WTC11 (cell line): Measurements from ENCODE around the gene ANKRD18B.
"Not testable (repeated sequence)": the region's sequence is repeated elsewhere in the genome, so short reads cannot be mapped to it uniquely, and the experiment has no call there.

Experiments used
- MYBL2 ChIP-seq: sonication (generic); formaldehyde crosslinking; IDR thresholded peaks from 2 replicates; pipeline ENCODE4 v1.8.1; 2023; ENCODE audit warnings: mild to moderate bottlenecking, moderate library complexity, missing genetic modification reagents
- PRRX2 ChIP-seq: fragments of 250-450 bp; sonication (Bioruptor Pico); IDR thresholded peaks from 2 replicates; pipeline ENCODE4 v1.8.0; 2021; ENCODE audit warnings: mild to moderate bottlenecking
- SP1 ChIP-seq: sonication (generic); formaldehyde crosslinking; conservative IDR thresholded peaks from 2 replicates; pipeline ENCODE4 v1.8.1; 2022; ENCODE audit warnings: missing genetic modification reagents
- TEAD4 ChIP-seq: sonication (generic); formaldehyde crosslinking; IDR thresholded peaks from 2 replicates; pipeline ENCODE4 v1.8.0; 2022; ENCODE audit warnings: mild to moderate bottlenecking, missing genetic modification reagents
- ZNF121 ChIP-seq: sonication (generic); formaldehyde crosslinking; IDR thresholded peaks from 2 replicates; pipeline ENCODE4 v1.8.0; 2023; ENCODE audit warnings: missing genetic modification reagents
- TF ChIP-seq, protein P1 (sequence below): sonication (generic); formaldehyde crosslinking; IDR thresholded peaks from 2 replicates; pipeline ENCODE4 v1.8.0; 2023; ENCODE audit warnings: mild to moderate bottlenecking, missing genetic modification reagents
- TF ChIP-seq, protein P2 (sequence below): fragments of 200-600 bp; IDR thresholded peaks from 2 replicates; pipeline ENCODE4 v1.8.0; 2022; ENCODE audit warnings: antibody characterized with exemption
- TF ChIP-seq, protein P3 (sequence below): fragments of 250-450 bp; sonication (Bioruptor Pico); IDR thresholded peaks from 2 replicates; pipeline ENCODE4 v1.9.0; 2021; ENCODE audit warnings: moderate library complexity, mild to moderate bottlenecking, inconsistent platforms, borderline replicate concordance
- TF ChIP-seq, protein P4 (sequence below): sonication (generic); formaldehyde crosslinking; IDR thresholded peaks from 2 replicates; pipeline ENCODE4 v1.8.1; 2023; ENCODE audit warnings: mild to moderate bottlenecking, missing genetic modification reagents
- TF ChIP-seq, protein P5 (sequence below): fragments of 250-450 bp; sonication (Bioruptor Pico); IDR thresholded peaks from 2 replicates; pipeline ENCODE4 v2.1.2; 2022; ENCODE audit warnings: mild to moderate bottlenecking, moderate library complexity
- TF ChIP-seq, protein P6 (sequence below): sonication (generic); formaldehyde crosslinking; IDR thresholded peaks from 2 replicates; pipeline ENCODE4 v1.8.1; 2022; ENCODE audit warnings: missing genetic modification reagents, borderline replicate concordance
- TF ChIP-seq, protein P7 (sequence below): sonication (generic); formaldehyde crosslinking; IDR thresholded peaks from 2 replicates; pipeline ENCODE4 v1.8.1; 2022; ENCODE audit warnings: low read depth, mild to moderate bottlenecking, moderate library complexity, missing genetic modification reagents, borderline replicate concordance

DNA sequence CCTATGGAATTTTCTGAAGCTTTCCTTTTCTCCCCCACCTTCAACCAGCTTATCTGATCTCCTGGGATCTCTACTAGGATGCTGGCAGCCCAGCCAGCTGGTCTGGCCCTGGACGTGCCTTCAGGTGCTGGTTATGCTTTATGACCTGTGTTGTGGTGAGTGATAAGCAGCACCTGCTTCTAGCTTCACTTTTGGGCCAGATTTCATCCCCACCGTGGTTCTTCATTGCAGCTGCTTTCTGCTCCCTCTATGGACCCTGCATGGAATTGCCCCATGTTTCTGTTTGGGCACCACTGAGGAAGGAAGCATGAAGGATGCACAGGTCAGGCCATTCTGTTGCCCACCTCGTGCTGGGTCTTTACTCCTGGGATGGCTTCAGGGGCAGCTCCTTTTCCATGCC, 80.2 kb downstream of the ANKRD18B start:
- TF ChIP-seq, protein P1, sequence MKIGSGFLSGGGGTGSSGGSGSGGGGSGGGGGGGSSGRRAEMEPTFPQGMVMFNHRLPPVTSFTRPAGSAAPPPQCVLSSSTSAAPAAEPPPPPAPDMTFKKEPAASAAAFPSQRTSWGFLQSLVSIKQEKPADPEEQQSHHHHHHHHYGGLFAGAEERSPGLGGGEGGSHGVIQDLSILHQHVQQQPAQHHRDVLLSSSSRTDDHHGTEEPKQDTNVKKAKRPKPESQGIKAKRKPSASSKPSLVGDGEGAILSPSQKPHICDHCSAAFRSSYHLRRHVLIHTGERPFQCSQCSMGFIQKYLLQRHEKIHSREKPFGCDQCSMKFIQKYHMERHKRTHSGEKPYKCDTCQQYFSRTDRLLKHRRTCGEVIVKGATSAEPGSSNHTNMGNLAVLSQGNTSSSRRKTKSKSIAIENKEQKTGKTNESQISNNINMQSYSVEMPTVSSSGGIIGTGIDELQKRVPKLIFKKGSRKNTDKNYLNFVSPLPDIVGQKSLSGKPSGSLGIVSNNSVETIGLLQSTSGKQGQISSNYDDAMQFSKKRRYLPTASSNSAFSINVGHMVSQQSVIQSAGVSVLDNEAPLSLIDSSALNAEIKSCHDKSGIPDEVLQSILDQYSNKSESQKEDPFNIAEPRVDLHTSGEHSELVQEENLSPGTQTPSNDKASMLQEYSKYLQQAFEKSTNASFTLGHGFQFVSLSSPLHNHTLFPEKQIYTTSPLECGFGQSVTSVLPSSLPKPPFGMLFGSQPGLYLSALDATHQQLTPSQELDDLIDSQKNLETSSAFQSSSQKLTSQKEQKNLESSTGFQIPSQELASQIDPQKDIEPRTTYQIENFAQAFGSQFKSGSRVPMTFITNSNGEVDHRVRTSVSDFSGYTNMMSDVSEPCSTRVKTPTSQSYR = not testable (repeated sequence)
- TF ChIP-seq, protein P2, sequence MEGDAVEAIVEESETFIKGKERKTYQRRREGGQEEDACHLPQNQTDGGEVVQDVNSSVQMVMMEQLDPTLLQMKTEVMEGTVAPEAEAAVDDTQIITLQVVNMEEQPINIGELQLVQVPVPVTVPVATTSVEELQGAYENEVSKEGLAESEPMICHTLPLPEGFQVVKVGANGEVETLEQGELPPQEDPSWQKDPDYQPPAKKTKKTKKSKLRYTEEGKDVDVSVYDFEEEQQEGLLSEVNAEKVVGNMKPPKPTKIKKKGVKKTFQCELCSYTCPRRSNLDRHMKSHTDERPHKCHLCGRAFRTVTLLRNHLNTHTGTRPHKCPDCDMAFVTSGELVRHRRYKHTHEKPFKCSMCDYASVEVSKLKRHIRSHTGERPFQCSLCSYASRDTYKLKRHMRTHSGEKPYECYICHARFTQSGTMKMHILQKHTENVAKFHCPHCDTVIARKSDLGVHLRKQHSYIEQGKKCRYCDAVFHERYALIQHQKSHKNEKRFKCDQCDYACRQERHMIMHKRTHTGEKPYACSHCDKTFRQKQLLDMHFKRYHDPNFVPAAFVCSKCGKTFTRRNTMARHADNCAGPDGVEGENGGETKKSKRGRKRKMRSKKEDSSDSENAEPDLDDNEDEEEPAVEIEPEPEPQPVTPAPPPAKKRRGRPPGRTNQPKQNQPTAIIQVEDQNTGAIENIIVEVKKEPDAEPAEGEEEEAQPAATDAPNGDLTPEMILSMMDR = not testable (repeated sequence)
- TF ChIP-seq, protein P3, sequence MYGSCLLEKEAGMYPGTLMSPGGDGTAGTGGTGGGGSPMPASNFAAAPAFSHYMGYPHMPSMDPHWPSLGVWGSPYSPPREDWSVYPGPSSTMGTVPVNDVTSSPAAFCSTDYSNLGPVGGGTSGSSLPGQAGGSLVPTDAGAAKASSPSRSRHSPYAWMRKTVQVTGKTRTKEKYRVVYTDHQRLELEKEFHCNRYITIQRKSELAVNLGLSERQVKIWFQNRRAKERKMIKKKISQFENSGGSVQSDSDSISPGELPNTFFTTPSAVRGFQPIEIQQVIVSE (CRISPR knock-in tag) = not testable (repeated sequence)
- TF ChIP-seq, protein P4, sequence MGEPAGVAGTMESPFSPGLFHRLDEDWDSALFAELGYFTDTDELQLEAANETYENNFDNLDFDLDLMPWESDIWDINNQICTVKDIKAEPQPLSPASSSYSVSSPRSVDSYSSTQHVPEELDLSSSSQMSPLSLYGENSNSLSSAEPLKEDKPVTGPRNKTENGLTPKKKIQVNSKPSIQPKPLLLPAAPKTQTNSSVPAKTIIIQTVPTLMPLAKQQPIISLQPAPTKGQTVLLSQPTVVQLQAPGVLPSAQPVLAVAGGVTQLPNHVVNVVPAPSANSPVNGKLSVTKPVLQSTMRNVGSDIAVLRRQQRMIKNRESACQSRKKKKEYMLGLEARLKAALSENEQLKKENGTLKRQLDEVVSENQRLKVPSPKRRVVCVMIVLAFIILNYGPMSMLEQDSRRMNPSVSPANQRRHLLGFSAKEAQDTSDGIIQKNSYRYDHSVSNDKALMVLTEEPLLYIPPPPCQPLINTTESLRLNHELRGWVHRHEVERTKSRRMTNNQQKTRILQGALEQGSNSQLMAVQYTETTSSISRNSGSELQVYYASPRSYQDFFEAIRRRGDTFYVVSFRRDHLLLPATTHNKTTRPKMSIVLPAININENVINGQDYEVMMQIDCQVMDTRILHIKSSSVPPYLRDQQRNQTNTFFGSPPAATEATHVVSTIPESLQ (CRISPR knock-in tag) = not testable (repeated sequence)
- TF ChIP-seq ZNF121, MYBL2, PRRX2, SP1, TEAD4 (CRISPR knock-in tag): not testable (repeated sequence)
- TF ChIP-seq, protein P5, sequence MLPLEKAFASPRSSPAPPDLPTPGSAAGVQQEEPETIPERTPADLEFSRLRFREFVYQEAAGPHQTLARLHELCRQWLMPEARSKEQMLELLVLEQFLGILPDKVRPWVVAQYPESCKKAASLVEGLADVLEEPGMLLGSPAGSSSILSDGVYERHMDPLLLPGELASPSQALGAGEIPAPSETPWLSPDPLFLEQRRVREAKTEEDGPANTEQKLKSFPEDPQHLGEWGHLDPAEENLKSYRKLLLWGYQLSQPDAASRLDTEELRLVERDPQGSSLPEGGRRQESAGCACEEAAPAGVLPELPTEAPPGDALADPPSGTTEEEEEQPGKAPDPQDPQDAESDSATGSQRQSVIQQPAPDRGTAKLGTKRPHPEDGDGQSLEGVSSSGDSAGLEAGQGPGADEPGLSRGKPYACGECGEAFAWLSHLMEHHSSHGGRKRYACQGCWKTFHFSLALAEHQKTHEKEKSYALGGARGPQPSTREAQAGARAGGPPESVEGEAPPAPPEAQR (CRISPR knock-in tag) = not testable (repeated sequence)
- TF ChIP-seq, protein P6, sequence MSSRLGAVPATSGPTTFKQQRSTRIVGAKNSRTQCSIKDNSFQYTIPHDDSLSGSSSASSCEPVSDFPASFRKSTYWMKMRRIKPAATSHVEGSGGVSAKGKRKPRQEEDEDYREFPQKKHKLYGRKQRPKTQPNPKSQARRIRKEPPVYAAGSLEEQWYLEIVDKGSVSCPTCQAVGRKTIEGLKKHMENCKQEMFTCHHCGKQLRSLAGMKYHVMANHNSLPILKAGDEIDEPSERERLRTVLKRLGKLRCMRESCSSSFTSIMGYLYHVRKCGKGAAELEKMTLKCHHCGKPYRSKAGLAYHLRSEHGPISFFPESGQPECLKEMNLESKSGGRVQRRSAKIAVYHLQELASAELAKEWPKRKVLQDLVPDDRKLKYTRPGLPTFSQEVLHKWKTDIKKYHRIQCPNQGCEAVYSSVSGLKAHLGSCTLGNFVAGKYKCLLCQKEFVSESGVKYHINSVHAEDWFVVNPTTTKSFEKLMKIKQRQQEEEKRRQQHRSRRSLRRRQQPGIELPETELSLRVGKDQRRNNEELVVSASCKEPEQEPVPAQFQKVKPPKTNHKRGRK (CRISPR knock-in tag) = not testable (repeated sequence)
- TF ChIP-seq, protein P7, sequence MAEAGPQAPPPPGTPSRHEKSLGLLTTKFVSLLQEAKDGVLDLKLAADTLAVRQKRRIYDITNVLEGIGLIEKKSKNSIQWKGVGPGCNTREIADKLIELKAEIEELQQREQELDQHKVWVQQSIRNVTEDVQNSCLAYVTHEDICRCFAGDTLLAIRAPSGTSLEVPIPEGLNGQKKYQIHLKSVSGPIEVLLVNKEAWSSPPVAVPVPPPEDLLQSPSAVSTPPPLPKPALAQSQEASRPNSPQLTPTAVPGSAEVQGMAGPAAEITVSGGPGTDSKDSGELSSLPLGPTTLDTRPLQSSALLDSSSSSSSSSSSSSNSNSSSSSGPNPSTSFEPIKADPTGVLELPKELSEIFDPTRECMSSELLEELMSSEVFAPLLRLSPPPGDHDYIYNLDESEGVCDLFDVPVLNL (CRISPR knock-in tag) = not testable (repeated sequence)
